Erythroblast (primary cell): ENCODE results near the gene FGD5.

Experiments
- DNase-seq, 2 experiments: peaks; one replicate each; lab custom pipeline; 2025; lab: John Stamatoyannopoulos, UW
- GATA1 ChIP-seq: IDR thresholded peaks from 2 replicates; pipeline ENCODE4 v1.6.1; 2011; ENCODE audit warnings: low read depth, mild to moderate bottlenecking, control low read depth, low read length, moderate library complexity
- POLR2A ChIP-seq: IDR thresholded peaks from 2 replicates; pipeline ENCODE4 v1.6.1; 2011; ENCODE audit warnings: mild to moderate bottlenecking, low read length

FGD5 gene

GRCh38 chr3:14921811-14922705 is 103.3 kb downstream of the FGD5 start:
- no peak for TF ChIP-seq GATA1
- TF ChIP-seq POLR2A = no peak
- no peak for DNase-seq

GRCh38 chr3:14922863-14923262 is 104.1 kb downstream of the FGD5 start:
- TF ChIP-seq GATA1 (no peak), POLR2A (no peak)
- no peak for DNase-seq

DNA sequence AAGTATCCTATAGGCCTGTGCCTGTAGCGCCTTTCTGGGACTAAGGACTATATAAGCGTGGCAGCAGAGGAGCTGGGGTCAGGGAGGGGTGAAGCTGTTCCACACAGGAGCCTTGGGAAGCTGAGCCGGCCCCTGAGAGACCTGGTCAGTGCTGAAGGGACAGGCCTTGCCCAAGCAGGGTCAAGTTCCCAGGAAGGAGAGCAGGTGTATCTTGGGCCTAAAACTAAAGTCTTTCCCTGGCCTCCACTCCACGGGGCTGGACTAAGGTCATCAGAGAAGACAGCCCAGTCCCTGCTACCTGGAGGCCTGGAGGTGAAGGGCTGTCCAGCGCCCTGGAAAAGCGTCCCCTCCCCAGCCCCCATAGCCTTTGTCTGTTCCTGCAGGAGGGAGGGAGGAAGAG is 104.7 kb downstream of the FGD5 start:
- no peak for DNase-seq
- no peak for TF ChIP-seq POLR2A
- TF ChIP-seq GATA1 = no peak

- no peak for TF ChIP-seq GATA1
- TF ChIP-seq POLR2A = no peak
- DNase-seq = peak; percentile 61 to 77
These were observed 107.2 kb downstream of the FGD5 start for GRCh38 chr3:14925729-14926591.

DNA sequence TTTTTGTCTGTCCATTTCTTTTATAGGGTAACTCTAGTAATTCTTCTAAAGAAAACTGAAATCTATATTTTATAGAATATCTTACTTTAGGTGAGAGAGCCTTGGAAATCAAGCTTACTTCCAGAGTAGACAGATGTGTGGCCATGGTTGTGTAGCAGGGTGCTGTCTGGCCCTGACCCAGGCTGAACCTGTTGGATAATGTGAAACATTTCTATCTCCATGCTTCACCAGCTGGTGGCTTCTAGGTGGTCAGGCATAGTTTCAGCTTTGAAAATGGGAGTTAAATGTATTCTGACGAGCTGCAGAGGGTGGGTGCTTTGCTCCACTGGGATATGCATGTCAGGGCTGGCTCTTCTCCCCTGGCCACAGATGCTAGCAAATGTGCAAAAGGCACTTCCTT is 107.8 kb downstream of the FGD5 start:
- TF ChIP-seq GATA1 (no peak), POLR2A (no peak)
- no peak for DNase-seq

DNA sequence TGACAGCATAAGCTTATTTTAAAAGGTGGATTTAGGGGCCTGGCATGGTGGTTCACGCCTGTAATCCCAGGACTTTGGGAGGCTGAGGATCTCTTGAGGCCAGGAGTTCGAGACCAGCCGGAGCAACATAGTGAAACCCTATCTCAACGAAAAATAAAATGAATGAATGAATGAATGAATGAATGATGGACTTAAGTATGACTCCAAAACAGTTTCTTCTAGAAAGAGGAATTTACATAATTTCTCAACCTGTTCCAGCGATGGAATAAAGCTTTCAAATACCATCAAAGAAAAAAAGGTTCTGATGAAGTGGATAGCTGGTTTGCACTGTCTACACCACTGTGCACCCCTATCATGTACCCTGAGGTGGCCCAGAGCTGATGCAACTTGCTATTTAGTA is 108.5 kb downstream of the FGD5 start:
- DNase-seq = no peak
- TF ChIP-seq POLR2A (no peak), GATA1 (no peak)

DNA sequence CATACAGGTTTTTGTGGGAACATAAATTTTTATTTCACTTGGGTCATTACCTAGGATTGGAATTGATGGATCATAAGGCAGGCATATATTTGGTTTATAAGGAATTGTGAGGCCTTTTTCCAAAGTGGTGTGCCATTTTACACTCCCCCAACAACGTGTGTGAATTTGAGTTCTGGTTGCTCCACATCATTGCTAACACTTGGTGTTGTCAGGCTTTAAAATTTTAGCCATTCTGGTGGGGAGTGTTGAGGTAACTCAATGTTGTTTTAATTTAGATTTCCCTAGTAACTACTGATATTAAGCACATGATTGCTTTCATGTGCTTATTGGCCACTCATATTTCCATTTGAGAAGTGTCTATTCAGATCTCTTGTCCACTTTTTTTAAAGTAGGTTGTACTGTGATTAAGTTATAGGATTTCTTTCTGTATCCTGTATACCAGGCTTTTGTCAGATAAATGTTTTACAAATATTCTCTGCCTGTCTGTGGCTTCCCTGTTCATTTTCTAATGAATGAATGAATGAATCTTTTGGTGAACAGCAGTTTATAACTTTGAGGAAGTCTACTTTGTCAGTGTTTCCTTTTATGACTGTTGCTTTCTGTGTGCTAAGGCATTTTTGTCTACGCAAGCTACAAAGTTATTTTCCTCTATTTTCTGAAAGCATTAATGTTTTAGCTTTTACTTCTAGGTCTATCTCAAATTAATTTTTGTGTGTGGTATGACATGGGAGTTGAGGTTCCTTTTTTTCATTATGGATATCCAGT is 110.7 kb downstream of the FGD5 start:
- no peak for TF ChIP-seq POLR2A
- no peak for TF ChIP-seq GATA1
- no peak for DNase-seq

- no peak for TF ChIP-seq POLR2A
- no peak for TF ChIP-seq GATA1
- no peak for DNase-seq
These were observed 115.2 kb downstream of the FGD5 start for GRCh38 chr3:14933820-14934425.

- TF ChIP-seq GATA1 (no peak), POLR2A (no peak)
- peak in 1 of 2 experiments; percentile 24 for DNase-seq
These were observed 117.0 kb downstream of the FGD5 start for GRCh38 chr3:14935592-14936345.

DNA sequence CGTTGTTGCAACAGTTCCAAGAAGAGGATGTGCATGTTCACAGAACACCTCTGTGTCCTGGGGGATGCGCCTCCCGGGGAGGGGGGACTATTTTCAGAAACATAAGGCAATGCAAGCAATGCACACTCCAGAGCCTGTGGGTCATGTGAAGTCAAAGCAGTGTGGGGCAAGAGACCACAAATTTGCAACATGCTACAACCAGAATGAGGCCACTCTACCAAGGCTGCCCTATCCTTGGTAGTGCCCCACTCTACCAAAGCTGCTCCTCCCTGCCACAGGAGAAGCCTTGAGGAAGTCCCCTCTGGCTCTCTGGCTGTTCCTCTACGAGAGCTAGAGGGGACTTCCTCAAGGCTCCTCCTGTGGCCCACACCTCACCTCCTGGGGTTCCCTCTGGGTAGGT is 120.2 kb downstream of the FGD5 start:
- no peak for TF ChIP-seq GATA1
- no peak for TF ChIP-seq POLR2A
- DNase-seq = no peak

- DNase-seq = no peak
- TF ChIP-seq POLR2A (no peak), GATA1 (no peak)
These were observed 123.1 kb downstream of the FGD5 start for GRCh38 chr3:14941871-14942270.

DNA sequence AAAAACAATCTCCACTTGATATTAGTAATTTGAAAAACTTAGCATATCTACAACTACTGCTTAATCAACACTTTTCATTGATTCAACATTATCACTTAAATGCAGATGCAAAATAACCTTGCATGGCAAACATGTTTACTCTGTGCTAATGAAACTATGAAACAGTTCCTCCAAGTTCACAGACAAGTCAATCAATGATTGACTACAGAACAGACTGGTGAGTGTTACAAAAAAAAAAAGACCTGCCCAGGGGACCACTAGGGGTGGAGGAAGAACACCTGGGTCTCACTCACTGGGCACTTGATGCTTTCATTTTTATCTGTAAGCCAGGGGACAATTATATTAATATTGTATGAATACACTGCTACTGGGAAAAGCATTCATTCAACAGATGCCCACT is 124.3 kb downstream of the FGD5 start:
- TF ChIP-seq GATA1 = no peak
- TF ChIP-seq POLR2A = no peak
- no peak for DNase-seq
